Measurements from ENCODE around the gene ROMO1. TPM values are rescaled to one million over a fixed set of nuclear protein-coding genes. Genes with fewer than 3 reads are reported as not detected.

The ROMO1 gene
- total RNA-seq, 1 donor from 2014 or later = 210 TPM

DNA sequence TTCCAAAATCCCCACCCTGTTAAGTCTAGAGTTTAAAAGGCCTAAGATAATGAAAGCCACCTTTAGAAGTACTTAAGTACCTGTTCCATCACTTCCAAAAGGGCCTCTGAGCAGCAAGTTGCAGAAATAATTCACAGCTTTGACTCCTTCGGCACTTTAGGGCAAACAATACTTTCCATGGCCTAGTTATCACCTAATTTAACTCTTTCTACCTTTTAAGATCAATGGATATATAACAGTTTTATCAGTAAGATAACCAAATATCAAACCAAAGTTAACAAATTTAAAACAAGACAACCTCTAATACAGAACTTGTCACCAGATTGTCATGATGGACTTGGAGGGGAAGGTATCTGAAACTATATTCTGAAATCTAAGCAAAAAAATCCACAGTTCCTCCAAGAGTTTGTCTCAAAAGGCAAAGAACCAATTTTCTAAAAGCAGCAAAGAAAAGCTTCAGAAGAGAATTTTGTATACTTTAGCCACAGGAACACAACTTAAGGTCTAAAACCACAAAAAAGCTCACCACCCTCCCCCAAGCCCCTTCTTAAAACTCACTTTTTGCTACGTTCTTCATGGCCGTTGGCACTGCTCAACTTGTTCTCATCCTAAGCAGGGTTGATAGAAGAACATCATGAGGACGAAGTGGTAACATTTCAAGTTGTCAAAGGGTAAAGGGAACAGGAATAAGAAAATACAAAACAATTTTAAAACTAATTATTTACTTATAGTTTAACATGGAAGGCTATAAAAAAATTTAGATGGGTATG, 39.4 kb downstream of the ROMO1 start:
- peaks cover 96% of the 10 kb centered on the region for H3K4me1 ChIP-seq
- intact Hi-C loops (cut with micrococcal nuclease) = loop anchor here (10.0 kb wide), 1 partner anchor 146 kb away; no protein-coding TSS in a partner anchor
- TF ChIP-seq, protein P1, sequence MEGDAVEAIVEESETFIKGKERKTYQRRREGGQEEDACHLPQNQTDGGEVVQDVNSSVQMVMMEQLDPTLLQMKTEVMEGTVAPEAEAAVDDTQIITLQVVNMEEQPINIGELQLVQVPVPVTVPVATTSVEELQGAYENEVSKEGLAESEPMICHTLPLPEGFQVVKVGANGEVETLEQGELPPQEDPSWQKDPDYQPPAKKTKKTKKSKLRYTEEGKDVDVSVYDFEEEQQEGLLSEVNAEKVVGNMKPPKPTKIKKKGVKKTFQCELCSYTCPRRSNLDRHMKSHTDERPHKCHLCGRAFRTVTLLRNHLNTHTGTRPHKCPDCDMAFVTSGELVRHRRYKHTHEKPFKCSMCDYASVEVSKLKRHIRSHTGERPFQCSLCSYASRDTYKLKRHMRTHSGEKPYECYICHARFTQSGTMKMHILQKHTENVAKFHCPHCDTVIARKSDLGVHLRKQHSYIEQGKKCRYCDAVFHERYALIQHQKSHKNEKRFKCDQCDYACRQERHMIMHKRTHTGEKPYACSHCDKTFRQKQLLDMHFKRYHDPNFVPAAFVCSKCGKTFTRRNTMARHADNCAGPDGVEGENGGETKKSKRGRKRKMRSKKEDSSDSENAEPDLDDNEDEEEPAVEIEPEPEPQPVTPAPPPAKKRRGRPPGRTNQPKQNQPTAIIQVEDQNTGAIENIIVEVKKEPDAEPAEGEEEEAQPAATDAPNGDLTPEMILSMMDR (IDR thresholded peaks at IDR 0.05; ENCODE audit: borderline replicate concordance) = no peak
- no peaks in the 10 kb centered on the region for H3K9me3 ChIP-seq (replicated peaks)
- H3K4me3 ChIP-seq = peak overlapping the region; percentile 93
- H3K27ac ChIP-seq (replicated peaks) = no peak overlapping the region
- no peak for DNase-seq
- no peaks in the 10 kb centered on the region for H3K27me3 ChIP-seq (ENCODE audit: low read depth)
- peaks cover 71% of the 10 kb centered on the region for H3K36me3 ChIP-seq

DNA sequence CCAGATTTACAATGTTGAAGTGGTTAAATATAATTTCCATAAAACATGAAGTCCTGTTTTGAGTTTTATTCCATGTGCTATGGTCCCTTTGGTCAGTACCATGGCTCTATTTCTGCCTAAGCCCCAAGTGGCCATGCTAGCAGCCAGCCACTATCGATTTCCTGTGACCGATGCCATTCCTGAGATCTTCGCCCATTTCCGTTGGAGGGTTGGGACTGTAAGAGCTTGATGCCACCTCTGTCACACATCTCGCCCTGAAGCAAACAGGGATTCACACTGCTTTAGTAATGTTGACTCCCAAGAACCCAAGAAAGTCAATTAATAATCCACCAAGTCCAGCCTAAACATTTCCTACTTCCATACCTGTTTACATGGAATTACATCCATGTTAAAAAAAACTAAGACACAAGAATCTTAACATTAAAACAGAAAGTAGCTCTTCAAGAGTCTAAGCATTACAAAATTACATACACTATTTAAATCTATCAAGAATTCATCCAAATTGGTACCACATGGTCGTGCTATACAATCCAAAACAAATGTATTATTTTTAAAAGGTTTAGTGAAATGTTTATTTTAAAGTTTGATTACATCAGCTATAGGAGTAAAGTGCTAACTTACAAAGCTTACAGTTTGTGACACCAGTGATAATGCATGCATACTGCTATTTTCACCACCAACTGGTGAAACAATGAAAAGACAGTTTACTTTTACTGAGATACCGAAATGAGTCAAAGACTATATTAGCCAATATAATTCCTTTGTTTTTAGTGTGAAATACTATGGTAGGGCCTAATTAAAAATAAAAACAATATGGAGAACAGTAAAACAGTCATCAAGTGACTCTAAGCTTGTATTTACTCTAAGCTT, 40.3 kb downstream of the ROMO1 start:
- no peaks in the 10 kb centered on the region for H3K9me3 ChIP-seq (replicated peaks)
- H3K27me3 ChIP-seq (ENCODE audit: low read depth) = no peaks in the 10 kb centered on the region
- H3K4me1 ChIP-seq = peaks cover 90% of the 10 kb centered on the region
- peaks cover 62% of the 10 kb centered on the region for H3K36me3 ChIP-seq
- H3K4me3 ChIP-seq = peak overlapping the region; percentile 93
- TF ChIP-seq, protein P1 (IDR thresholded peaks at IDR 0.05; ENCODE audit: borderline replicate concordance) = peak; percentile 25
- H3K27ac ChIP-seq (replicated peaks) = peak overlapping the region; percentile 99
- DNase-seq = no peak
- intact Hi-C loops (cut with micrococcal nuclease) = loop anchor here (10.0 kb wide), 1 partner anchor 145 kb away; no protein-coding TSS in a partner anchor

DNA sequence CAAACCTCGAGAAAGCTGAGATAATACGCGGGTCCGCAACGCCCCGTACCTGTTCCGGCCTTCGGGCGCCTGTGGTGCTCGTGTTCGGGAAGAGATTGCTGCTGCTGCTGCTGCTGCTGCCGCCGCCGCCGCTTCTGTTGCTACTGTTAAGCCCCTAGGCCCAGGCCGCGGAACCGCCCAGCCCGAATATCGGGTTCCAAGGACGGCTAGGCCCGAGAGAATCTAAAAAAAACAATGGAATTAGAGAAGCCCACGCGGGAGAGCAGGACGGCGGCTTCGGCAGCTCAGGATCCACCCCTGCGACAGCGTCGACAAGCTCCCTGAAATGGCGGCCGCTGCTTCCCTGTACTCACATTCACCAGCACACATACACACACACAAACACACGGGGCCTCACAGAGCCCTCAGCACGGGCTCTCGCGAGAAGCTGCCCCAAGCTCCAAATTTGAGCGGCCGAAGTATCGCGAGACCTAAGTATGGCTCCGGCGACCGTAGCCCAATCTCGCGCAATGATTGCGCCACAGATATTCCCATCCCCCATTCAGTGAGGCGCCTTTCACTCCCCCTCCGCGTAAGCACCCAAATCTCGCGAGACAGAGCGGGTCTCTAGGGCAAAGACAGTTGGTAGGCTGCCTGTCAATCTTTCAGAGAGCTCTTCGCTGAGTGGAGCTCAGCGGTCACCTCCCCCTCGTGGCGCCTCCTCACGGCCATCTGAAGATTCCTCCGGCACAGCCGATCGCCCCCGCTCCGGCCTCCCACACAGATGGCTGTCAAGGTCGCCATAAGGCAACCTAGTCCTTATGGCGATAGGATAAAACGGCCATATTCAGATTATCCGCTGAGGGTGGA, 42.9 kb downstream of the ROMO1 start, which contains the start of gene RBM39:
Gene RBM39, minus strand, starts transcription at position 369 of the 849 bp plus-strand sequence. CDS start 1,386 bp downstream, outside the sequence.
- Histone ChIP-seq H3K4me3 (peak within 1 kb of the TSS; percentile 93), H3K4me1 (peaks cover 64% of the 10 kb centered on the region), H3K9me3 (replicated peaks) (no peaks in the 10 kb centered on the region), H3K36me3 (peaks cover 36% of the 10 kb centered on the region), H3K27me3 (ENCODE audit: low read depth) (no peaks in the 10 kb centered on the region), H3K27ac (replicated peaks) (peak within 1 kb of the TSS; percentile 99)
- TF ChIP-seq, protein P1 (IDR thresholded peaks at IDR 0.05; ENCODE audit: borderline replicate concordance) = peak; percentile 63
- peak; percentile 99 for DNase-seq
- intact Hi-C loops (cut with micrococcal nuclease) = no loop called here

DNA sequence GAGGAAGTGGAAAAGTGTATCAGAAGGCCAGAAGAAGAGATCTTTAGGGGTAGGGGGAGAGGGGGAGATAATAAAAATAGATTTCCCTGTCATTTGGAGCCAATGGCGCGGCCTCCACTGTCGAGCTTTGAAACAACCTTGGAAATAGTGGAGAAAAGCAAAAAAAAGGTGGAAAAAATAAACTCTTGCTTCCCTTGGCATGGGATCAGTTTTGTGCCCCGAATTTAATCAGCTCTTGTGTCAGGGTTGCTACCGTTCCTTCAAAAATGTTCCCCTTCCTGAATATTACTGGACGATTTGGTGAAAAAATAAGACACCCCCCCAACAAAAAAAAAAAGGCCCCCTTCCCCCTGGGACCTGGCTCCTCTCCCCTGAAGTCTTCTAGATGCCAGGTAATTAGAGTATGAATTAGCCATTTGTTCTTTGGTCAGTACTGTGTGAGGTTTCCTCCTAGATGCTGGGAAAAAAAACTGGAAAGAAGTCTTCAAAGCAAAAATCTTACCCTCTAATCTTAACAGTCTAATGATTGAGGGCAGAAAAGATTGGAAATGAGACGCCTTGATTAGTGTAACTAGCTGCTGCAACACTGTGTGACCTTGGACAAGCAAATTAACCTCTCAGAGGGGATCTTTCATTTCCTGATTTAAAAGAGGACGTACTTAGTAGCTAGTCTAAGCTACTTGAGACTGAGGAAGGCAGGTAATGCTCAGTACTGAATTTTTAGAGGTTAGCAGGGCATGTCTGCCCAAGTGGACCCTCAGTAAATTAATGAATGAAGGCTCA, 43.7 kb downstream of the ROMO1 start:
- TF ChIP-seq, protein P1 (IDR thresholded peaks at IDR 0.05; ENCODE audit: borderline replicate concordance) = no peak
- H3K4me1 ChIP-seq = peaks cover 56% of the 10 kb centered on the region
- peak overlapping the region; percentile 93 for H3K4me3 ChIP-seq
- H3K27ac ChIP-seq (replicated peaks) = peak overlapping the region; percentile 98
- intact Hi-C loops (cut with micrococcal nuclease) = no loop called here
- H3K36me3 ChIP-seq = peaks cover 28% of the 10 kb centered on the region
- DNase-seq = no peak
- H3K27me3 ChIP-seq (ENCODE audit: low read depth) = no peaks in the 10 kb centered on the region
- no peaks in the 10 kb centered on the region for H3K9me3 ChIP-seq (replicated peaks)
